OCI-LY3 (cell line): ENCODE results near the gene SCUBE2.

ENCODE experiments used
- EZH2phosphoT487 ChIP-seq: fragments of 200-600 bp; shearing (Covaris generic); IDR thresholded peaks from 2 replicates; pipeline ENCODE4 v1.6.1; 2018; ENCODE audit warnings: antibody characterized with exemption, mixed run types, low read depth
- TF ChIP-seq, protein P1 (sequence below): fragments of 200-600, 300-600 bp; sonication (generic); IDR thresholded peaks from 2 replicates; pipeline ENCODE4 v1.5.1; 2014; ENCODE audit warnings: antibody characterized with exemption, low read length, low read depth

DNA sequence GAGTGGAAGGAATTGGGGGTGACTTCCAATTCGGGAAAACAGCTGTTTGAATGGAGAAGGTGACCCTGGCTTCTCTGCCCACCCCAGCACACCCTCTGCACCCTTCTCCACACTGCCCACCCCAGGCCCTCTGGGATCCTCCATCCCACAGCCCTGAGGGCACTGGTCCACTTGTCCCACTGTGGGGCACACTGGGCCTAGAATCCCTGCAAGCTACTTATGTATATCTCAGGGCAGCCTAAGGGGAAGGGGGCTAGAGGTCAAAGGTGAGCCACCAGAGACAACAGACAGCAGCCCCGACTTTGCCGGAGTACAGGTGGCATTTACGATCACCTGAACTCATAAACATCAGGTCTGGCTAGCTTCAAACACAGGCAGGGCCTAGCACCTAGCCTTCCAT lies 673 bp upstream of the SCUBE2 start:
- TF ChIP-seq, protein P1, sequence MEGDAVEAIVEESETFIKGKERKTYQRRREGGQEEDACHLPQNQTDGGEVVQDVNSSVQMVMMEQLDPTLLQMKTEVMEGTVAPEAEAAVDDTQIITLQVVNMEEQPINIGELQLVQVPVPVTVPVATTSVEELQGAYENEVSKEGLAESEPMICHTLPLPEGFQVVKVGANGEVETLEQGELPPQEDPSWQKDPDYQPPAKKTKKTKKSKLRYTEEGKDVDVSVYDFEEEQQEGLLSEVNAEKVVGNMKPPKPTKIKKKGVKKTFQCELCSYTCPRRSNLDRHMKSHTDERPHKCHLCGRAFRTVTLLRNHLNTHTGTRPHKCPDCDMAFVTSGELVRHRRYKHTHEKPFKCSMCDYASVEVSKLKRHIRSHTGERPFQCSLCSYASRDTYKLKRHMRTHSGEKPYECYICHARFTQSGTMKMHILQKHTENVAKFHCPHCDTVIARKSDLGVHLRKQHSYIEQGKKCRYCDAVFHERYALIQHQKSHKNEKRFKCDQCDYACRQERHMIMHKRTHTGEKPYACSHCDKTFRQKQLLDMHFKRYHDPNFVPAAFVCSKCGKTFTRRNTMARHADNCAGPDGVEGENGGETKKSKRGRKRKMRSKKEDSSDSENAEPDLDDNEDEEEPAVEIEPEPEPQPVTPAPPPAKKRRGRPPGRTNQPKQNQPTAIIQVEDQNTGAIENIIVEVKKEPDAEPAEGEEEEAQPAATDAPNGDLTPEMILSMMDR: no peak
- no peak for TF ChIP-seq EZH2phosphoT487
